HEK293T (cell line): ENCODE measurements around the gene SFT2D1.
"Not testable (repeated sequence)": the region's sequence is repeated elsewhere in the genome, so short reads cannot be mapped to it uniquely, and the experiment has no call there.

Experiments used
- BHLHE40 ChIP-seq: fragments of 450-650 bp; IDR thresholded peaks from 2 replicates; pipeline ENCODE4 v1.6.1; 2016; ENCODE audit warnings: mild to moderate bottlenecking, moderate library complexity, borderline replicate concordance
- CTBP1 ChIP-seq: fragments of 450-650 bp; IDR thresholded peaks from 2 replicates; pipeline ENCODE4 v1.6.1; 2016; ENCODE audit warnings: borderline replicate concordance
- ELF4 ChIP-seq: fragments of 450-650 bp; IDR thresholded peaks from 2 replicates; pipeline ENCODE4 v1.6.1; 2017; ENCODE audit warnings: antibody characterized with exemption
- FOXA1 ChIP-seq: fragments of 450-650 bp; IDR thresholded peaks from 2 replicates; pipeline ENCODE4 v1.6.1; 2016; ENCODE audit warnings: mild to moderate bottlenecking
- FOXK2 ChIP-seq: fragments of 450-650 bp; IDR thresholded peaks from 2 replicates; pipeline ENCODE4 v1.6.1; 2016; ENCODE audit warnings: mild to moderate bottlenecking
- FOXM1 ChIP-seq: fragments of 450-650 bp; IDR thresholded peaks from 2 replicates; pipeline ENCODE4 v1.6.1; 2017; ENCODE audit warnings: mild to moderate bottlenecking, borderline replicate concordance
- L3MBTL2 ChIP-seq: fragments of 450-650 bp; conservative IDR thresholded peaks from 2 replicates; pipeline ENCODE4 v1.6.1; 2016; ENCODE audit warnings: mild to moderate bottlenecking
- PKNOX1 ChIP-seq: fragments of 450-650 bp; IDR thresholded peaks from 2 replicates; pipeline ENCODE4 v1.6.1; 2016
- SP1 ChIP-seq: fragments of 450-650 bp; IDR thresholded peaks from 2 replicates; pipeline ENCODE4 v1.6.1; 2017
- TARDBP ChIP-seq: fragments of 450-650 bp; IDR thresholded peaks from 2 replicates; pipeline ENCODE4 v1.6.1; 2016
- ZNF384 ChIP-seq: fragments of 450-650 bp; IDR thresholded peaks from 2 replicates; pipeline ENCODE4 v1.6.1; 2016

GRCh38 chr6:166344921-166345320 is 2.6 kb upstream of the SFT2D1 start:
- TF ChIP-seq ELF4, FOXM1, SP1, L3MBTL2, FOXK2, FOXA1, CTBP1, BHLHE40, ZNF384, TARDBP: not testable (repeated sequence)
- TF ChIP-seq PKNOX1: peak; percentile 78
